OCI-M2 (cell line): ENCODE measurements around the gene RPL18.
A peak's percentile ranks its signal among the peaks of the same experiment; 100 is the strongest.
"Not testable (repeated sequence)": the region's sequence is repeated elsewhere in the genome, so short reads cannot be mapped to it uniquely, and the experiment has no call there.

Experiments
- DNase-seq: peaks from one replicate; lab custom pipeline; 2025; ENCODE audit not compliant: unreplicated experiment; lab: John Stamatoyannopoulos, UW

Gene RPL18

GRCh38 chr19:48644839-48645619, 26.1 kb upstream of the RPL18 start:
- peak; percentile 51 for DNase-seq

GRCh38 chr19:48644355-48644754, 25.4 kb upstream of the RPL18 start:
- DNase-seq: no peak

- no peak for DNase-seq
These were observed 23.9 kb upstream of the RPL18 start for GRCh38 chr19:48642862-48643261.

GRCh38 chr19:48641850-48642249, 22.9 kb upstream of the RPL18 start:
- no peak for DNase-seq

GRCh38 chr19:48639483-48640375, 20.8 kb upstream of the RPL18 start:
- no peak for DNase-seq

- DNase-seq: no peak
These were observed 19.9 kb upstream of the RPL18 start for GRCh38 chr19:48638831-48639381.

GRCh38 chr19:48637948-48638830, 19.2 kb upstream of the RPL18 start:
- peak; percentile 68 for DNase-seq

GRCh38 chr19:48637449-48637947, 18.5 kb upstream of the RPL18 start:
- peak; percentile 93 for DNase-seq

GRCh38 chr19:48636859-48637448, 18.0 kb upstream of the RPL18 start, which contains the start of gene DBP:
Gene DBP (minus strand): TSS chr19:48637379. CDS start chr19:48636994, 385 bp downstream.
- no peak for DNase-seq

- DNase-seq: no peak
These were observed 17.2 kb upstream of the RPL18 start for GRCh38 chr19:48635966-48636858.

- DNase-seq: peak; percentile 59
These were observed 16.4 kb upstream of the RPL18 start for GRCh38 chr19:48635263-48635965.

- peak; percentile 86 for DNase-seq
These were observed 15.7 kb upstream of the RPL18 start for GRCh38 chr19:48634424-48635262.

GRCh38 chr19:48634036-48634342, 15.0 kb upstream of the RPL18 start:
- DNase-seq: no peak

GRCh38 chr19:48633148-48634035, 14.4 kb upstream of the RPL18 start:
- no peak for DNase-seq

- no peak for DNase-seq
These were observed 13.7 kb upstream of the RPL18 start for GRCh38 chr19:48632692-48633147.

GRCh38 chr19:48632286-48632685, 13.3 kb upstream of the RPL18 start:
- not testable (repeated sequence) for DNase-seq

GRCh38 chr19:48631225-48631624, 12.2 kb upstream of the RPL18 start:
- DNase-seq: no peak
